Liver (tissue), 3 donors: Measurements from ENCODE around the gene CRACDL.

Experiments used
- CTCF ChIP-seq: fragments of 150-350 bp; IDR thresholded peaks from 2 replicates; pipeline ENCODE4 v1.5.1; 2017; ENCODE audit warnings: improper control_type of control experiment, low read depth, low read length; ENCODE audit not compliant: missing input control
- EGR1 ChIP-seq, 2 donors: IDR thresholded peaks; 2 replicates each; pipeline ENCODE4 v1.6.1; 2016 to 2018; ENCODE audit warnings: antibody characterized with exemption in 2 of 2, low read depth in 2 of 2
- GABPA ChIP-seq, 2 donors: IDR thresholded peaks in 1 of 2; conservative IDR thresholded peaks in 1 of 2; 2 replicates each; pipeline ENCODE4 v1.6.1; 2016; ENCODE audit warnings: antibody characterized with exemption in 2 of 2, mild to moderate bottlenecking in 1 of 2, moderate library complexity in 1 of 2
- HNF4A ChIP-seq, 2 donors: conservative IDR thresholded peaks; 2 replicates each; pipeline ENCODE4 v1.6.1; 2016; ENCODE audit warnings: antibody characterized with exemption in 2 of 2, mild to moderate bottlenecking in 2 of 2
- JUND ChIP-seq, 2 donors: IDR thresholded peaks; 2 replicates each; pipeline ENCODE4 v1.6.1; 2016; ENCODE audit warnings: antibody characterized with exemption in 2 of 2
- REST ChIP-seq: IDR thresholded peaks from 2 replicates; pipeline ENCODE4 v1.6.1; 2016; ENCODE audit warnings: antibody characterized with exemption, mild to moderate bottlenecking
- SP1 ChIP-seq: IDR thresholded peaks from 2 replicates; pipeline ENCODE4 v1.6.1; 2018; ENCODE audit warnings: antibody characterized with exemption, mild to moderate bottlenecking
- TAF1 ChIP-seq: conservative IDR thresholded peaks from 2 replicates; pipeline ENCODE4 v1.6.1; 2016; ENCODE audit warnings: antibody characterized with exemption, mild to moderate bottlenecking
- ZBTB33 ChIP-seq: IDR thresholded peaks from 2 replicates; pipeline ENCODE4 v1.6.1; 2016; ENCODE audit warnings: antibody characterized with exemption
- donor health status: healthy.
- donor health status: healthy.

GRCh38 chr2:98903767-98904485, 32.1 kb downstream of the CRACDL start:
- TF ChIP-seq CTCF, result no peak
- no peak for TF ChIP-seq JUND (IDR thresholded peaks at IDR 0.05)
- no peak for TF ChIP-seq HNF4A (conservative IDR thresholded peaks at IDR 0.05)
- no peak for TF ChIP-seq ZBTB33
- TF ChIP-seq SP1, result no peak
- TF ChIP-seq REST, result no peak
- no peak for TF ChIP-seq GABPA (IDR thresholded peaks at IDR 0.05 in 1 of 2, conservative IDR thresholded peaks at IDR 0.05 in 1 of 2)
- no peak for TF ChIP-seq TAF1
- no peak for TF ChIP-seq EGR1 (IDR thresholded peaks at IDR 0.05; ENCODE audit: low read depth in 2 of 2)
